Endothelial cell of hepatic sinusoid (primary cell): ENCODE measurements around the gene S100A12.

ENCODE experiments used
- in situ Hi-C: cut with HindIII; loops from 2 replicates; pipeline ENCODE4 v1.10.0; 2017; ENCODE audit warnings: low sequenced_read_pairs

S100A12 gene

GRCh38 chr1:153340356-153340755 is 35.1 kb downstream of the S100A12 start:
- in situ Hi-C loops = no loop called here

- in situ Hi-C loops = no loop called here
Observed at GRCh38 chr1:153339802-153340201, 35.6 kb downstream of the S100A12 start.

- in situ Hi-C loops = no loop called here
Observed at GRCh38 chr1:153337980-153338853, 37.2 kb downstream of the S100A12 start.

- in situ Hi-C loops = no loop called here
Observed at GRCh38 chr1:153336650-153337049, 38.8 kb downstream of the S100A12 start.

GRCh38 chr1:153333902-153334301 is 41.5 kb downstream of the S100A12 start:
- in situ Hi-C loops = no loop called here

- in situ Hi-C loops = no loop called here
Observed at GRCh38 chr1:153324912-153325311, 50.5 kb downstream of the S100A12 start.
